NOMO-1 (cell line): ENCODE results near the gene SLC25A40.
"Not testable (repeated sequence)": the region's sequence is repeated elsewhere in the genome, so short reads cannot be mapped to it uniquely, and the experiment has no call there.

Experiments used
- DNase-seq, 2 experiments: peaks; one replicate each; lab custom pipeline; 2025; ENCODE audit not compliant: unreplicated experiment in 2 of 2; lab: John Stamatoyannopoulos, UW

Gene SLC25A40, protein sequence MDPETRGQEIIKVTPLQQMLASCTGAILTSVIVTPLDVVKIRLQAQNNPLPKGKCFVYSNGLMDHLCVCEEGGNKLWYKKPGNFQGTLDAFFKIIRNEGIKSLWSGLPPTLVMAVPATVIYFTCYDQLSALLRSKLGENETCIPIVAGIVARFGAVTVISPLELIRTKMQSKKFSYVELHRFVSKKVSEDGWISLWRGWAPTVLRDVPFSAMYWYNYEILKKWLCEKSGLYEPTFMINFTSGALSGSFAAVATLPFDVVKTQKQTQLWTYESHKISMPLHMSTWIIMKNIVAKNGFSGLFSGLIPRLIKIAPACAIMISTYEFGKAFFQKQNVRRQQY

GRCh38 chr7:87876040-87876868, at the start of gene SLC25A40, which contains the start of gene DBF4:
Gene SLC25A40 (minus strand): TSS chr7:87876360. CDS start chr7:87858727, 17,633 bp downstream.
Gene DBF4 (plus strand): TSS chr7:87876493. CDS start chr7:87876733, 240 bp downstream.
- DNase-seq = peak; percentile 100

GRCh38 chr7:87922759-87923395, 46.7 kb upstream of the SLC25A40 start:
- not testable (repeated sequence) for DNase-seq

- no peak for DNase-seq
These were observed 44.4 kb upstream of the SLC25A40 start for GRCh38 chr7:87920578-87920977.

GRCh38 chr7:87919875-87920274, 43.7 kb upstream of the SLC25A40 start:
- DNase-seq = no peak

DNA sequence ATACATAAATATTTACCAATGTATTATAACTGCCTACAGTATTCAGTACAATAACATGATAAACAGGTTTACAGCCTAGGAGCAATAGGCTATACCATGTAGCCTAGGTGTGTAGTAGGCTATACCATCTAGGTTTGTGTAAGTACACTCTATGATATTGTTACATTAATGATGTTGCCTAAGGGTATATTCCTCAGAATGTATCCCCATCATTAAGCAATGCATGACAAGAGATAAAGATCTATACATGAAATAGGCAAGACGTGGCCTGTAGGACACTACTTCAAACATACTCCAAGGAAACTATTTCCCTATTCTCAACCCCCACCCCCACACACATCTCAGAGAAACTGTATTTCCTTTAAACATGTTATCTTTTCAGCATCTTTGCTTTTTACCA, 42.6 kb upstream of the SLC25A40 start:
- no peak for DNase-seq

DNA sequence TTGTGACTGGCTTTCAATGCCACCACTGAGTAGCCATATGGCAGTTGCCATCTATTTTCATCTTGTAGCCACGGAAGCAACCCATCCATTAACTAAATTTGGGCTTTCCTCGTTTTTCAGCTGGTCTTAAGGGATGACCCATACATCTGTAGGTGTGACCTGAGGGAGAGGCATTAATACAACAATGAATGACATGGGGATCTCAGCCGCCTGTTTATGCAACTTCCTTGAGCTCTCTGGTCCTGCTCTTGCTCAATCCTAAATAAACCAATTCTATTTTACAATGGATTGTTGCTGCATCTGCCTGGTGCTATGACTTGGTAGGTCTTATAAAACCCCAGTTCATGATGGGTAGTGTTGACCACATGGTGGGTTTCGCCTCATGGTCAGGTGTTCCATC, 36.0 kb upstream of the SLC25A40 start:
- peak; percentile 70 to 72 for DNase-seq

DNA sequence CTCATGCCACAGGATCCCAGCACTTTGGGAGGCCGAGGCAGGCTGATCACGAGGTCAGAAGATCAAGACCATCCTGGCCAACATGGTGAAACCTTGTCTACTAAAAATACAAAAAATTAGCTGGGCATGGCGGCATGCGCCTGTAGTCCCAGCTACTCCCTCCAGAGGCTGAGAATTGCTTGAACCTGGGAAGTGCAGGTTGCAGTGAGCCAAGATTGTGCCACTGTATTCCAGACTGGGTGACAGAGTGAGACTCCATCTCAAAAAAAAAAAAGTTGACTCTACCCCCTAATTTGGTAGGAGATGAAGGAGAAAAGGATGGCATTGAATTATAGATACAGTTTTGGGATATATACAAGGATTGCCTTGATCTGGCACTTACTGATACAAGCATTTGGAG, 32.7 kb upstream of the SLC25A40 start:
- DNase-seq = not testable (repeated sequence)

- DNase-seq = not testable (repeated sequence)
These were observed 31.2 kb upstream of the SLC25A40 start for GRCh38 chr7:87907136-87907906.

- no peak for DNase-seq
These were observed 23.1 kb upstream of the SLC25A40 start for GRCh38 chr7:87899255-87899654.

GRCh38 chr7:87895363-87895762, 19.2 kb upstream of the SLC25A40 start:
- no peak for DNase-seq

GRCh38 chr7:87886875-87887274, 10.7 kb upstream of the SLC25A40 start:
- peak; percentile 28 to 75 for DNase-seq

GRCh38 chr7:87885018-87885417, 8.9 kb upstream of the SLC25A40 start:
- no peak for DNase-seq

GRCh38 chr7:87882151-87882937, 6.2 kb upstream of the SLC25A40 start:
- DNase-seq = no peak

GRCh38 chr7:87878208-87878735, 2.1 kb upstream of the SLC25A40 start:
- DNase-seq = no peak

DNA sequence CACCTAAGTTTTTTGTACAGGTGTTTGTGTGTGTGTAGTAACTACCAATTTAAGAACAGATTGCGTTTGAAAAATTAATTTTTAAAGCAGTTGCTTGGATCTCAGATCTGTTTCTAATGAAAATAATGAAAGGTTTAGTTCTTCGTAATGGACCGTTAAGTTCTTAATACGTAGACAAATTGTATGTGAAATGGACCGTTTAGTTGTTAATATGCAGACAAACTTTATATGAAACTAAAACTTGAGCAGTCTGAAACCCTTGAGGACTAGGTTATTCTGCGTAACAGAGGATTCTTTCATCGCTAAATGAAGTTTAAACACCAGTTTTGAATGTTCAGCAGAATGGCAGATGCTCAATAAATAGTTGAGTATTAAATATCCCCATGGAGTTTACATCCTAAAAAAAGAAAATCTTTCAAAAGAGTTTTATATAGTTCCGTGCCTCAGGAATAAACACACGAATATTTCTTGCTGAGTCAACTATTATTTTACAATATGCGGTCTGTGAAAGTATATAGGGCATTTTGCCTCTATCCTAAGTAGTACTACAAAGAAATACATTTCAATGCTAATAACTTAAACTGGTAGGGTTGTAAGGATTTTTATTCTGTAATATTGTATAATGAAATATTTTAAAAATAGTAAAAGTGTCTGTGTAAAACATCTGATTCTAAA, 1.3 kb upstream of the SLC25A40 start:
- DNase-seq = no peak

DNA sequence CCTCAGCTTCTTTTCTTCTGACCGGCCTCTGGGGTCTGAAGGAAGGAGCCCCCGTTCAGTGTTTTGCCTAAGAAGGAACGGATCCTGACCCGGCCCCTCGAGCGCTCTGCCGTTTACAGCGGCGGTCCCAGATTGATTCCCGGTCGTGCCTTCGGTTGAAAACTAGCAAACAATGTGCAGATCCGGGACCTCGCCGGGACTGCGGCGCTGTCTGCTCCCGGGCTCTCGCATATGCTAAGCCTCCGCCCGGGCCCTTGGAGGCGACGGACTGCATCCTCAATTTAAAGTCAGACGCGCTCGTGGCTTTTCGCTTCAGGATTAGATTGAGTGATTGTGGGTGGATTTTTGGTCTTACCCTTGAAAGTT, 692 bp upstream of the SLC25A40 start:
- DNase-seq = peak; percentile 72 to 78

DNA sequence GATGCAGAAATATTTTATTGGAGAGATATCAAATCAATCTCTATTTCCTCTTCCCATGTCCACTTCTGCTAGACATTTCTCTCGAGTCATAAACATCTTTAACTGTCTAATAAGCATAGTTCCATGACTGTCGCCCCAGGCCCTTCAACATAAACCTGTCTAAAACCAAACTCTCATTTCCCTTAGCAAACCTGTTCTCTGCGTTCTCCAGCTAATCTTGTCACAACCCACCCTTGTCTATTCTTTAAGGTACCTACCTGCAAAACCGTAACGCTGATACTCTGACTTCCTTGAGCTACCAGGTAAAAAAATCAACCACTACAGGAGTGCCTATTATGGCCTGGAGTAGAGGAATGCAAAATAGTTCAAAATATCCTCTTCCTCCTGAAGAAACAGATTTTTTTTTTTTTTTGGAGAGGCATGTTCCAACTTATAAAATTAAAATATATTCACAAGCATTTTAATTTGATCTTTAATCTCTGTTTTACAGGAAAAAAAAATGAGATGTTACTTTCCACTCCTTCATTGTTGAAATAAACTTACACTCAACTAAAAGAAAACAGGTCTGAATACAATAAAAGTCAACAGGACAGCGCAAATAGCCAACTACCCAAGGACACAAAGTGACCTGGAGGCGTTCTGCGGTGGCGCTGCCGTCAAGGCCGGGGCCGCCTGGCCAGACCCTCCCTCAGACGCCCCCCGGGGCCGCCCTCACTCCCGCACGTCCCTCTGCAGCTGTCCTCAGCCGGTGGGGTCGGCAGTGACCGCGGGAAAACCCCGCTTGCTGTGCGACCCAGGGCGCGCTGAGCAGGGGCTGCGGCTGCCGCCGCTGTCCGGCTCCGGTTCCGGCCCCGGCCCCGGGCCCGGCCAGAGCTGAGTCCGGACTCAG, 765 bp downstream of the SLC25A40 start:
- DNase-seq = peak; percentile 44 to 48

DNA sequence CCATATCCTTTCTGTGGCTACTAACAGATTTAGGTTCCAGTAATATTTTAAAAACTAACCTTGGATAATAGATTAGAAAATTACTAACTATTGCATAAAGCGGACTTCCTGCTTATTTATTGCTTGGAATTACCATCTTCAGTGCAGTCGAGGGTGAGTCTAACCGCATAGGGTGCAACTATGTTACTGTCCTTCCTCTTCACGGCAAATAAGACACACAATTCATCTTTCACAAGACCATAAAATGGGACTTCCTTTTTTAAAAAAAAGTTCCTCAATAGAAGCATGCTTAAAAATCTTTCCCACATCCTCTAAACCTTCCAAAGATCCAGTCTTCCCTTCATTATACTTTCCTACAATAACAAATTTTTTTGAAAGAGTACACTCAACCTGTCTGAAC, 2.1 kb downstream of the SLC25A40 start:
- DNase-seq = peak; percentile 96 to 100
